KOPT-K1 (cell line): ENCODE measurements around the gene STN1.
"Not testable (repeated sequence)": the region's sequence is repeated elsewhere in the genome, so short reads cannot be mapped to it uniquely, and the experiment has no call there.

Source experiments
- H3K27ac ChIP-seq: fragments of 200-600 bp; sonication (generic); 2 replicates; pipeline ENCODE4 v1.5.1; 2016; ENCODE audit warnings: antibody characterized with exemption, mild to moderate bottlenecking, low read depth, low read length; ENCODE audit not compliant: poor library complexity, severe bottlenecking
- H3K36me3 ChIP-seq: fragments of 200-600 bp; sonication (generic); 2 replicates; pipeline ENCODE4 v1.5.1; 2017; ENCODE audit warnings: antibody characterized with exemption, mild to moderate bottlenecking, low read length, moderate library complexity; ENCODE audit not compliant: insufficient read depth
- H3K9me3 ChIP-seq: fragments of 200-600 bp; sonication (generic); 2 replicates; pipeline ENCODE4 v1.5.1; 2017; ENCODE audit warnings: antibody characterized with exemption, low read length, mild to moderate bottlenecking; ENCODE audit not compliant: insufficient read depth, poor library complexity, severe bottlenecking

Gene STN1

DNA sequence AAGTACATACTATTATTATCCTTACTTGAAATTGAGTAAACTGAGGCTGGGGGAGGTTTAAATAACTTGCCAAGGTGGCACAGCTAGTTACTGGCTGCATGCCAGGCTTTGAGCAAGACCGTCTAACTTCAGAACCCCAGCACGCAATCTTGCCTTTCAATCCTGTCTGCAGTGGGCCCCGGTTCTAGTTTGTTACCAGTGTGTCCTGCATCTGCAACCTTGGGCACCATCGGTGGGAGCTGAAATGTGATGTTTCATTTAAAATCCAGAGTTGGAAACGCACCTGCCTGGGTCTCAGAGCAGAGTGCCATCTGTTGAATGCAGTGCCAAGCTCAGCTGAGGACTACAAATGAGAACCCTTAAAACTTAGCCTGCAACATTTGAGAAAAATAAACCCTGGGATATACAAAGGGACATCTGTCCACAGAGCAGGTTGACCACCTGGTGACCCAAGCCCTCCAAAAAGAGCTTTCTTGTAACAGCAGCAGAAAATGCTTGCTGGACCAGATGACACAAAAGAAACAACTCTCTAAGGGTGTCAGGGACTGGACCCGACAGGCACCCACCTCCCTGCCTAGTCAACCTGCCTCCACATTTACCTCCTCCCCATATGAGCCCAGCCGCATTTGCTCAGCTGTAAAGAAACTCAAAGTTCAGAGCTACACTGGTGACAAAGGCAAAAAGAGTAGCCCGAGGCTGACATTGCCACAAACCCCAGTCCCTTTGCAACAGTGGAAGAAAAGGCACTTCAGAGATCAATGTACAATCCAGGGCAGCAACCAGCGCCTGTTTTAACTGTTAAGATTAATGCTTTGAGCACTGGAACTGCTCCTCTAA is 64.3 kb downstream of the STN1 start:
- Histone ChIP-seq H3K27ac (no peak overlapping the region), H3K36me3 (no peaks in the 10 kb centered on the region), H3K9me3 (no peaks in the 10 kb centered on the region)

DNA sequence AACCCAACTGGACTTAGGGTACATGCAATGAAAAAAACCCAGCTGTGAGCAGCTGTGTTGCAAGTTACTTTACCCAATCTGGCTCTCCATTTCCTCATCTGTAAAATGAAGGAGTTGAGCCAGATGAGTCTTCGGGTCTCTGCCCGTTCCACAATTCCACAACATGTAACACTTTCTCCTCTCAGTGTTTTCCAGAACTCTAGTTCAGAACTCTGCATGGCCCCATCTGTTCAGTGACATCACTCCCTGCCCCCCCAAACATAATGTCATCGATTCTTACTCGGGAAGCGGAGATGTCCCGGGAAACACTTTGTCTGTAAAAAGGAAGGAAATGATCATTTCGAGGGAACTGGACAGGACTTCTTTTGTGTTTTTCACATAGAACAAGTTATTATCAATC is 65.1 kb downstream of the STN1 start:
- no peaks in the 10 kb centered on the region for H3K9me3 ChIP-seq
- H3K27ac ChIP-seq, result no peak overlapping the region
- H3K36me3 ChIP-seq, result no peaks in the 10 kb centered on the region

DNA sequence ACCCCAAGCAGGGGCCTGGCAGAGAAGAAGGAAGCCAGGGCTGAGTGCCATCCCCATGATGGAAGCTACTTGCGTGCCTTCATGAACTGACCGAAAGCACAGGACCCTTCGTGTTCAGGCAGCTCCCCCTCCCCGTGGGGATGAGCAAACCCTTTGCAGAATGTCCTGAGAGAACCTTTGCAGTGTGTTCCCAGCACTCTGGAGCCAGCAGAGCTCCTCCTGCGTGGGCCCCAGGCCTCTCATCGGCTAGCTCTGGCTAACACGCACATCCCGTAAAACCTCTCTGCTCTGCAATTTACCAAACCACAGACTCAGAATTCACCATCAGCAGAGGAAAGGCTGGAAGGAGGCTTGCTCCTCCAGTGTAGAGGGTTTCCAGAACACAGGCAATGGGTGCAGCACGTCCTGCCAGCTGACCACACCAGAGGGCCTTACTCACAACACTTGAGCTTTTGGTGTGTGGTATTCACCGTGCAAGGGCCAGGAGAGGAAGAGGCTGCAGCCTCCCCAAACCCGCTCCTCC is 65.7 kb downstream of the STN1 start:
- Histone ChIP-seq H3K27ac (no peak overlapping the region), H3K9me3 (no peaks in the 10 kb centered on the region), H3K36me3 (no peaks in the 10 kb centered on the region)

DNA sequence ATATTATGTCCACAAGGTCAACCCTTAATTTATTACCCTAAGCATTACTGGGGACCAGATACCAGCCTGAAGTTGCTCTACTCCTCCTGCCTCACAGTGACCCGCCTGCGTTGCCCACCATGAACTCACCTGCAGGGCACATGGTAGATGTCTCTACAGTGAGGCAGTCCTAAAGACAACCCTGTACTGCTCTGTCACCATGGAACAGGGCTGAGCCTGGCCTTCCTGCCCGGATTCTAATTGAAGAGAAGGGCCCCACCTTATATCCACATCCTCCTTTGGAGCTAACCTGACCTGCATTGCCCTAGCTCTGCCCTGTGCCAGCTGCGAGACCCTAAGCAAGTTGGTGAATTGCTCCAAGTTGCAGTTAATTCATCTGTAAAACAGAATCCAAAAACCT is 66.7 kb downstream of the STN1 start:
- Histone ChIP-seq H3K36me3 (no peaks in the 10 kb centered on the region), H3K27ac (no peak overlapping the region), H3K9me3 (no peaks in the 10 kb centered on the region)

DNA sequence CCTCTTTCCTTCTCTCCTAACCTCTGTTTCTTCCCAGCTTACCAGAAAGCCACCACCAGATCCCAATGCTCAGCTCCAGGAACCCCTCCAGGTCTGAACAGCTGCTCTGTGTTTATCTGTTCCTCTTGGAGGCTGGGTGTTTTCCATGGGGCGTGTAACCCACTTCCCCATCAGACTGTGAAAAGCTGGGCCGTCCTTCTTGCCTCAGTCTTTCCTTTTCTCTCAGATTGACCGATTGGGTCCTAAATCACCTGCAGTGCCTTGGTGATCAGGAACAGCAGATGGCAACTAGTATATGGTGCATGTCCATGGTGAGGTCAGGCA is 67.5 kb downstream of the STN1 start:
- Histone ChIP-seq H3K36me3 (no peaks in the 10 kb centered on the region), H3K27ac (no peak overlapping the region), H3K9me3 (no peaks in the 10 kb centered on the region)

DNA sequence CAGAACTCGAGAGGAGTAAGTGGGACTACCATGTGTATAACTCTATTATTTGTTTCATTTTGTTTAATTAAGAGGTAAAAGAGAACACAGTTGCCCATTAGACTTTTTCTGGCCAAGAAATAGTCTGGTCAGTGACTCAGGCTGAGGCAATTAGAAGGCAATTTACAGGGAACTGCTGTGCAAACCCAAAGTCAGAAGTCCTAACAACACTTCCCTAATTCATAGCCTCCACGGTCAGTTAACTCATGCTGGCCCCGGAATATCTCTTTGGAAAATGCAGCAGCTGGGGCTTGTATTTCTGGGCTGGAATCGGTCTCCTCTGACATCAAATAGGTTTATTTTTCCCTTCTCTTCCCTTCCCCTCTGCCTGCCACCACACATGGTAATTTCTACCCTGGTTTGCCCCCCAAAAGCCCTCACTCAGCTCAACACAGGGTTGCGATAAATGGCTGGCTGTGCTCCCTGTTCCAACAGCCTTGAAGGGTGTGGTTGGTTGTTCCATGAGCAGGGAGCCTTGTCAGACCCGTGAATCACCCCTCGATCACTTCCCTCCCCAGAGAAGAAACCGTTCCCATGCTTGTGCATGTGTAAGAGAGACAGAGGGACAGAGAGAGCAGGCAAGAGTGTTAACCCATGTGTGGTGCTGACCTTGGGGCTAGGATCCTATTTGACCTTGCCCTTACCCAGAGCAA is 68.0 kb downstream of the STN1 start:
- Histone ChIP-seq H3K9me3 (no peaks in the 10 kb centered on the region), H3K27ac (no peak overlapping the region), H3K36me3 (no peaks in the 10 kb centered on the region)

DNA sequence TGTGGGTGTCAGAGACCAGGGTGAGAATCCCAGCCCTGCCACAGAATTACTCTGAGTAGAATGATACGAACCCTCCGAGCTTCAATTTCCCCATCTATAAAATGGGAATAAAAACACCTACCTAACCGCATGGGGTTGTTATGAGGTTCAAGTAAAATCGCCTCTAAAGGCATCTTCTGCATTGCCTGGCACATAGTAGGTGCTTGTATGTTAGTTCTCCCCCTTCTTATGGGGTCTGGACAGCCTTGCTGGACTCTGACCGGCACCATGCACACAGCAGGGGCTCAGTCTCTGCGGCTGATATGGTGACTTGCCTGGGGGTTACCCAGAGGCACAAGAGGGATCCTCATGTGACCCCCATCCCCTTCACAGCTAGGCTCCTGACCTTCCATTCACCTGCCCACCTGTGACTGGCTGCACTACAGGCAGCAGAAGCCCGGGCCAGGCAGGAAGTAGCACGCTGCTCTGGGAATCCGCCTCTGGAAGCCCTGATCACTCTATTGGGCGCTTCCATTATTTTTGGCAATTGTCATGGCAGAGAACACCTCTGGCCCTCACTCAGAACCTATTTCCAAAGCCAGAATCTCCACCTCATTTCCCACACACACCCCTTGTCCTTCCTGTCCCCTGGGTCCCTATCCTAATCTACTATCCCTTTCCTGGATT is 68.6 kb downstream of the STN1 start:
- Histone ChIP-seq H3K36me3 (no peaks in the 10 kb centered on the region), H3K27ac (no peak overlapping the region), H3K9me3 (no peaks in the 10 kb centered on the region)

DNA sequence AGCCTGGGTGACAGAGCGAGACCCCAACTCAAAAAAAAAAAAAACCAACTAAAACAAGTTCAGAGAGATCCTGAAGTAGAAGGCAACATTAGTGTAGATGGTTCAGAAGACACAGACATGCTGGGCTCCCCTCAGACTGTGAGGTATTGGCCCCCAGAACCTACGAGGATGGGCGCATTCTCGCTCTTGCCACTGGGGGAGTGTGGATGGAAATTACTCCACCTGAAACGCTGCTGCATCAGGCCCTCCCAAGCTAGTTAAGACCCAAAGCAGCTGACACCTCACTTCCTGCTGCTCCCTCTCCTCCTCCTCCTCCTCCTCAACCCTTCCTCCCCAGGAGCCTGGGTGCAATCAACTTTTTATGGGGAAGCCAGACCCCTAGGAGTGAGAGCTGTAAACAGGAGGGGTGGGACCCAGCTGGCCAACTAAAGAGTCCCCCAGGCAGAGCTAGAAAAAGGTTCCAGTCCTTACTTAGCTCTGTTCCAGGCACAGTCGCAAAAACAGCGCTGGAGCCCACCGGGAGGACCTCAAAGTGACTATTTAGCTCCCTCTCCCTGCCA is 70.0 kb downstream of the STN1 start:
- H3K27ac ChIP-seq, result no peak overlapping the region
- no peaks in the 10 kb centered on the region for H3K36me3 ChIP-seq
- no peaks in the 10 kb centered on the region for H3K9me3 ChIP-seq

DNA sequence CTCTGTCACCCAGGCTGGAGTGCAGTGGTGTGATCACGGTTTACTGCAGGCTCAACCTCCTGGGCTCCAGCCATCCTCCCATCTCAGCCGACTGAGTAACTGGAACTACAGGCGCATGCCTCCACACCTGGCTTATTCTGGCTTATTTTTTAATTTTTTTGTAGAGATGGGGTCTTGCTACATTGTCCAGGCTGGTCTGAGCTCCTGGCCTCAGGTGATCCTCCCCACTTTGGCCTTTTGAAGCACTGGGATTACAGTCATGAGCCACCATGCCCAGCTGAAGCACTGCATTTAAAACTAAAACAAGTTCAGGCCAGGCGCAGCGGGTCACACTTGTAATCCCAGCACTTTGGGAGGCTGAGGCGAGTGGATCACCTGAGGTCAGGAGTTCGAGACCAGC is 70.6 kb downstream of the STN1 start:
- no peaks in the 10 kb centered on the region for H3K36me3 ChIP-seq
- no peak overlapping the region for H3K27ac ChIP-seq
- H3K9me3 ChIP-seq, result no peaks in the 10 kb centered on the region

DNA sequence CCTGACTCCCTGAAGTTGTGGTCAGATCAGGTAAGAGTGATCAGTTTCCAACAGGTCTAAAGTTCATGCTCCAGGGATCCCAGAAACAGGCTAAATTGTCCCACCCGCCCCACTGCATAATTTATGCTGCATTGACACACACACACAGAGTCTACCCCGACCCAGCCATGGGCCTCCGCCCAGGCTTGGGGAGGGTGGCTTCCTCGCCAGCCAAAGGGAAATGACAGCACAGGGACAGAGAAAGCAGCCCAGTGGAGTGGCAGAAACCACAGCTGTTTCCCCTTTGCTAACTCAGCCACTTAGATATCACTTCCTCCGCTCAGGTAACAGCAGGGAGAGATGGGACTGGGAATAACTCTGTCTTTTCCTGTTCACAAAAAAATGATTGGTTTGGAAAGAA is 72.0 kb downstream of the STN1 start:
- Histone ChIP-seq H3K9me3 (no peaks in the 10 kb centered on the region), H3K27ac (peak overlapping the region; percentile 25), H3K36me3 (no peaks in the 10 kb centered on the region)

DNA sequence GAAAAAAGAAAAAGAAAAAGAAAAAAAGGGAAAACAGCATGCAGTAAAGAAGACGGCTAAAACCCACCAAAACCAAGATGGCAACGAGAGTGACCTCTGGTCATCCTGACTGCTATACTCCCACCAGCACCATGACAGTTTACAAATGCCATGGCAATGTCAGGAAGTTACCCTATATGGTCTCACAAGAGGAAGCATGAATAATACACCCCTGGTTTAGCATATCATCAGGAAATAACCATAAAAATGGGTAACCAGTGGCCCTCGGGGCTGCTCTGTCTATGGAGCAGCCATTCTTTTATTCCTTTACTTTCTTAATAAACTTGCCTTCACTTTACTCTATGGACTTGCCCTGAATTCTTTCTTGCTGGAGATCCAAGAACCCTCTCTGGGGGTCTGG is 72.6 kb downstream of the STN1 start:
- H3K36me3 ChIP-seq, H3K27ac ChIP-seq, H3K9me3 ChIP-seq: not testable (repeated sequence)

DNA sequence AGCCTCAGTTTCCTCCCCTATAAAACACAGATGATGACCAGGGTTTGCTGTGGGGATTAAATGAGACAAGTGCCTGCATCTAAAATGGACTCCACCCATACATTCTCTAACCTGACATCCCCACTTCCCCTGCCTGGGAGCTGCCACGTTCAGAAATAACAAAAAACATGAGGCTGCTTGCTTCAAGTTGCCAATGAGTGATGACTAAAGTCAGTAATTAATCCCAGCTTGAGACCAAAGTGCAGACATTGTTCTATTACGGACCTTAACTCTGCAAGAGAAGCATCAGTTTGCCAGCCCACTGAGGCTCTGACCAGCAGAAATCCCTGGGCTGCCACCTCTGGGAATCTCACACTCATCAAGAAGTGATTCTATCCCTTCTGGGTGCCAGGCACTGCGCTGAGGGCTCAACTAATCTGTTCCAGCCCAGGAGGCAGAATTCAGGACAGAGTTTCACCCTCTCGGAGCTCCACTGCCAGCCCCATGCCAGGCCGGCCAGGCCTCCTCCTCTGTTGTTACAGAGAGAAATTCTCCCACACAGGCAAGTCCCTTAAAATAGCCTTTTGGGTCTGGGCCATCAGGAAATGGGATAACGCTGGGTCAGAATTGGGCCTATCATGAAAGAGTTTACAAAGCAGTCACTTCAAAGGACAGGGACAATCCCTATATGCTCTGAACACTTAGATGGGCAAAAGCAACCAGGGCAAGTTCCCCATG is 74.0 kb downstream of the STN1 start:
- Histone ChIP-seq H3K27ac (no peak overlapping the region), H3K36me3 (no peaks in the 10 kb centered on the region), H3K9me3 (no peaks in the 10 kb centered on the region)

DNA sequence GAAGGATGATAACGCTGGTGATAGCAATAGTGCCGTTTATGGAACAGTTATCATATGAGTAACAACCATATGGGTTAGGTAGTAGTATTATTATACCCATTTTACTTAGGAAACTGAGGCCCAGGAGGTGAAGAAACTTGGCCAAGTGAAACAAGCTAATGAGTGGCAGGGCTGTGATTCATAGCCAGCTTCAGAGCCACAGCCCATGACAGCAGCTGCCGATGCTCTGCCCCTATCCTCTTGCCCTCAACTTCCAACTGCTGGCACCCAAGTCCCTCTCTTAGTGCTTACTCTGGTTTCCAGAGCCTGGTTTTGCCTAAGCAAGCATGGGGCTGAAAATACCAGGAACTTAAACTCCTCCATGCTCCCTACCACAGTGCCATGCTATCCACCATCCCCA is 74.9 kb downstream of the STN1 start:
- Histone ChIP-seq H3K9me3 (no peaks in the 10 kb centered on the region), H3K27ac (no peak overlapping the region), H3K36me3 (no peaks in the 10 kb centered on the region)

DNA sequence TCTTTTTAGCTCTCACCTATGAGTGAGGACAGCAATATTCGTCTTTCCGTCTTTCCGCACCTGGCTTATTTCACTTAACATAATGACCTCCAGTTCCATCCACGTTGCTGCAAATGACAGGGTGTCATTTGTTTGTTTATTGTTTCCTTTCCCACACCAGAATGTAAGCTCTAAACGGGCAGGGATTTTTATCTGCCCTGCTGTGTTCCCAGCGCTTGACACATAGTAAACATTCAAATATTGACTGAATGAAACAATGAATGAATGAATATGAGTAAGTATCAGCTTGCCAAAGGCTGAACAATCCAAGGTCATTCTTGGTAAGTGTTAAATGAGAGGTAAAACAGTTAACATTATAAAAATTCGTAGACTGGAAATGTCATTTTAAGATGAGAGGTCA is 75.4 kb downstream of the STN1 start:
- Histone ChIP-seq H3K36me3 (no peaks in the 10 kb centered on the region), H3K9me3 (no peaks in the 10 kb centered on the region), H3K27ac (no peak overlapping the region)

DNA sequence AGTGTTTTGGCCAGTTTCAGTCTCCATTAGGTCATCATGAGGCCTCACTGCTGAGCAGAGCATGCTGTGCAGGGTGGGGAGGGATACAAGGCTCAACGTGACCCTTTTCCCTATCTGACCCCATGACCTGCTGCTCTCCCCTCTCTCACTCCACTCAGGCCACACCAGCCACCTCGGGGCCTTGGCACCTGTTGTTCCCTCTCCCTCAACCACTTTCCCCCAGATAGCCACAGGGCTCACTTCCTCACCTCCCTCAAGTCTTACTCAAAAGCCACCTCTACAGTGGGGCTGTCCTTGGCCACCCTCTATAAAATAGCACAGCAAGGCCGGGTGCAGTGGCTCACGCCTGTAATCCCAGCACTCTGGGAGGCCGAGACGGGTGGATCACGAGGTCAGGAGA is 76.5 kb downstream of the STN1 start:
- no peak overlapping the region for H3K27ac ChIP-seq
- no peaks in the 10 kb centered on the region for H3K36me3 ChIP-seq

More for the DNA sequence above, 76.5 kb downstream of the STN1 start:
- no peaks in the 10 kb centered on the region for H3K9me3 ChIP-seq
